Fibroblast of skin of abdomen (primary cell): ENCODE measurements around the gene C2CD2L. TPM values are rescaled to one million over a fixed set of nuclear protein-coding genes. Genes with fewer than 3 reads are reported as not detected.
"Not testable (repeated sequence)": the region's sequence is repeated elsewhere in the genome, so short reads cannot be mapped to it uniquely, and the experiment has no call there.

Experiments
- DNase-seq: peaks from one replicate; pipeline ENCODE4 v3.0.0-alpha.2; 2013
- polyA plus RNA-seq, 2 experiments: library from polyadenylated mRNA; unstranded; fragments of 120-200 nt; gene quantifications; one replicate each; pipeline ENCODE4 v1.2.1, GENCODE V29; 2013; ENCODE audit not compliant: insufficient read length in 2 of 2

C2CD2L gene
- polyA plus RNA-seq (2013, experiment 1 of 2; ENCODE audit: insufficient read length) = 6.5 TPM
- polyA plus RNA-seq (2013, experiment 2 of 2; ENCODE audit: insufficient read length) = 7.0 TPM

DNA sequence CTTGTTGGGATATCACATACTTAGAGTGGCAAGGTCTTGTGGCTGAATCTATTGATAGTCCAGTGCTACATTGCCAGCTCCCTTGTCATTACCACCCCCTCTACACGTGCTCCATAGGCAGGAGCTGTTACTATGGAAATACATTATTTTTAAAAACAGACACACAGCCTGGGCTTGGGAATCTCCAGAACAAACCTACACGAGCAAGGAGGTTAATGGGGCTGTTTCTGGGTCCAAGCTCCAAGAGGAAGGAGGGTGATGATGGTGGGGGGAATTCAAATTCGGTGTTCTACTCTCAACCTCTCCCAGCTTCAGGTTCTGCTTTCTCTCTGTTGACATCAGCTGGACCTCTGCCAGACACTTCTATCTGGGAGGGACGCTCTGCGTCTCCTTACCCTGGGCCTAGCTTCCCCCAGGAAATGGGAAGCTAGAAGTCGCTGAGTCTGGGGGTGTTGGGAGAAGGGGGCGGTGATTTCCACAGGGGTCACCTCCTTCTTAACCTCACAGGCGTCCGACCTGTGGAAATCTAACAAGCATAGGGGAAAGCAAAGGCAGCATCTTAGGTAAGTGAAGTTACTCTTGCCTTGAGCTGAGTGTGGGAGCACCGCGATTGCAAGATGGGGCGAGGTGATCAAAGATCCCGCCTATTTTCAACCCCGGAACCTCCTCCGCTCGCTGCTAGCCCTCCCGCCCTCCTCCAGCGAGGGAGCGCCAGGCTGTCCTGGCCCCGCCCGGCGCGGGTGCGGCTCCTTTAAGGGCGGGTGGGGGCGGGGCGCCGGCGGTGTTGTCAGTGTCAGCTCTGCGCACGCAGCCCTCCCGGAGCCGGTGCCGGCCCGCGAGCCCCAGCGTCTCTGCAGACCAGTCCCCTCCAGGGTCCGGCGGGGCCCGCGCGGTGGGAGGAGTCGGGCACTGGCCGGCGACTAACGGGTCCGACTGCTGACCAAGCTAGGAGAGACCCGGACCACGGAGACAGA is at the start of gene C2CD2L:
TSS of gene C2CD2L (plus strand) at position 781 of the 974 bp plus-strand sequence. CDS start 398 bp downstream, outside the sequence.
- peak; percentile 93 for DNase-seq

DNA sequence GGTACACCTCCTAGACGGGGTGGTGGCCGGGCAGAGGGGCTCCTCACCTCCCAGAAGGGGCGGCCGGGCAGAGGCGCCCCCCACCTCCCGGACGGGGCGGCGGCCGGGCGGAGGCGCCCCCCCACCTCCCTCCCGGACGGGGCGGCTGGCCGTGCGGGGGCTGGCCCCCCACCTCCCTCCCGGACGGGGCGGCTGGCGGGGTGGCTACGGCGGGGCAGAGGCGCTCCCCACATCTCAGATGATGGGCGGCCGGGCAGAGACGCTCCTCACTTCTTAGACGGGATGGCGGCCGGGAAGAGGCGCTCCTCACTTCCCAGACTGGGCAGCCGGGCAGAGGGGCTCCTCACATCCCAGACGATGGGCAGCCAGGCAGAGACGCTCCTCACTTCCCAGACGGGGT is 48.0 kb upstream of the C2CD2L start:
- not testable (repeated sequence) for DNase-seq

DNA sequence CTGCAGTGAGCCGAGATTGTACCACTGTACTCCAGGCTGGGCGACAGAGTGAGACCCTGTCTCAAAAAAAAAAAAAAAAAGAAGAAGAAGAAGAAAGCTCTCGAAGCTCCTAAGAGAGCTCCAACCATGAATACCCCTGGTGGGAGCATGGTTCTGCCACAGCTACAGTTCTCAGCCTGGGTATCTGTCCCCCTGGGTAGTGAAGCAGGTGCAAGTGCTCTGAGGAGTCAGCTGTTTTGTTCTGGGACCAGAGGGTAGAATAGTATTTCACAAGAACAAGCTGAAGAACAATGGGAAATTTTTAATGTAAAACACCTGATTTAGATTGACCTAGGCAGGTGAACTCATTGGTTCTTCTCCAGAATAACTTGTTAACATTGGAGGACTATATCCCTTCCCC is 45.9 kb upstream of the C2CD2L start:
- no peak for DNase-seq

DNA sequence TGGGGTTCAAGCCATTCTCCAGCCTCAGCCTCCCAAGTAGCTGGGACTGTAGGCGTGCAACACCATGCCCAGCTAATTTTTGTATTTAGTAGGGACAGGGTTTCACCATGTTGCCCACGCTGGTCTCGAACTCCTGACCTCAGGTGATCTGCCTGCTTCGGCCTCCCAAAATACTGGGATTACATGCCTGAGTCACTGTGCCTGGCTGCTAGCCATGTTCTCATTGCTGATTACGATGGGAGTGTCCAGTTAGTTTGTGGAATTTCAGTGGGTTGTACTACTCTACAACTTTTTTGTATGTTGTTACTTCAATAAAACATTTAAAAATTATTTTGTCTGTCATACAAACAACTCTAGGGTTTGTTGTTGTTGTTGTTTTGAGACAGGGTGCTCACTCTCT is 44.4 kb upstream of the C2CD2L start:
- peak; percentile 31 for DNase-seq

DNA sequence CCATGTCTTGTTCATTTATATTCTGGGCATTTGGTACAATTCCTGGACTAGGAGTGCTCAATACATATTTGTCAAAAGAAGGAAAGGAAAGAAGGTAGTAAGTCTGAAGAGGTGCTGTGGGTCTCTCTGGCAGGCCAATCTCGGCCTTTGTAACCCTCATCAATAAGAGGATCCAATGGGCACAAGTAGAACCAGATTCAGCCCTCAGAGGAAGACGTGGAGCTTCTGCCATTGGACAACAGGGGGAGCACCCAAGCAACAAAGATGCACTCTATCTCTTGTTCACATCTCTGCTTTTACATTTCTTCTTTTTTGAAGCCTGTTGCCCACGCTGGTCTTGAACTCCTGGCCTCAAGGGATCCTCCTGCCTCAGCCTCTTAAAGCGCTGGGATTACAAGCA is 41.8 kb upstream of the C2CD2L start:
- peak; percentile 24 for DNase-seq

DNA sequence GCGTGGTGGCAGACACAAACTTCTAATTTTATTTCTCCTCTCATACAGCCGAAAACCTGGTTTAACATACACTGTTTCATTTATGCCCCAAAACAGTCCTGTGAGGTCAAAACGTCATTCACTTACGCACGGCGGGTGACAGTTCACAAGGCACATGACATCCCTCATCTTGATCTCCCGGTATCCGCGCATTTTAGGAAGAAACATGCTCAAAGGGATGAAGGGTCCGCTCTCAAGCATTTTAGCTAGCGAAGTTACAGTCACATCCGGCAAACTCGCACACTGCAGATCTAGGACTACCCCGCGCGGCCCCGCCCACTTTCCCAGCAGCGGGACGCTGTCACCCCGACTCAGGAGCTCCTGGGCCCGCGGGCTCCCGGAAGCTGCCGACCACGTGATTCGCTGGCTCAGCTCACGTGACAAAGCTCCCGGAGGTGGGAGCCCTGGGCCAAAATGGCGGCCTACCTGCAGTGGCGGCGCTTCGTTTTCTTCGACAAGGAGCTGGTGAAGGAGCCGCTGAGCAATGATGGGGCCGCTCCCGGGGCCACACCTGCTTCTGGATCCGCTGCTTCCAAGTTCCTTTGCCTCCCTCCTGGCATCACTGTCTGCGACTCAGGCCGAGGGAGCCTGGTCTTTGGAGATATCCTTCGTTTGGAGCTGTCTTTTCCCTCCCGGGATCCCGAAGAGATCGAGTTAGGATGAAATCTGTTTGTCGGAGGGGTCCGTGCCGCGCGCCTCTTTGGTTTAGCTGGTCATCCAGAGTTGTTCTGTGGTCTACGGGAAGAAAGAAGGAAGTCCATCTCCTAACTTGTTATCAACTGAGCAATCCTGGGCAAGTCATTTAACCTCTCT is 39.5 kb upstream of the C2CD2L start, which contains the start of gene VPS11:
TSS of gene VPS11 (plus strand) at position 448 of the 852 bp plus-strand sequence. CDS start at position 454, 6 bp downstream.
- peak; percentile 96 for DNase-seq

DNA sequence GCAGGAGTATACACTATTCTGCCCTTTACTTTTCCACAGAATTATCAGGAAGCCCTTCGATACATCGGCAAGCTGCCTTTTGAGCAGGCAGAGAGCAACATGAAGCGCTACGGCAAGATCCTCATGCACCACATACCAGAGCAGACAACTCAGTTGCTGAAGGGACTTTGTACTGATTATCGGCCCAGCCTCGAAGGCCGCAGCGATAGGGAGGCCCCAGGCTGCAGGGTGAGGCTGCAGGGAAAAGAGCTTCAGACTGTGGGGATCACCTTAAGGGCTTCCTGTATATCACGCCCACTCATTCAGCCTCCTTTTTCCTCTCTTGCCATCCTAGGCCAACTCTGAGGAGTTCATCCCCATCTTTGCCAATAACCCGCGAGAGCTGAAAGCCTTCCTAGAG is 29.3 kb upstream of the C2CD2L start:
- no peak for DNase-seq

DNA sequence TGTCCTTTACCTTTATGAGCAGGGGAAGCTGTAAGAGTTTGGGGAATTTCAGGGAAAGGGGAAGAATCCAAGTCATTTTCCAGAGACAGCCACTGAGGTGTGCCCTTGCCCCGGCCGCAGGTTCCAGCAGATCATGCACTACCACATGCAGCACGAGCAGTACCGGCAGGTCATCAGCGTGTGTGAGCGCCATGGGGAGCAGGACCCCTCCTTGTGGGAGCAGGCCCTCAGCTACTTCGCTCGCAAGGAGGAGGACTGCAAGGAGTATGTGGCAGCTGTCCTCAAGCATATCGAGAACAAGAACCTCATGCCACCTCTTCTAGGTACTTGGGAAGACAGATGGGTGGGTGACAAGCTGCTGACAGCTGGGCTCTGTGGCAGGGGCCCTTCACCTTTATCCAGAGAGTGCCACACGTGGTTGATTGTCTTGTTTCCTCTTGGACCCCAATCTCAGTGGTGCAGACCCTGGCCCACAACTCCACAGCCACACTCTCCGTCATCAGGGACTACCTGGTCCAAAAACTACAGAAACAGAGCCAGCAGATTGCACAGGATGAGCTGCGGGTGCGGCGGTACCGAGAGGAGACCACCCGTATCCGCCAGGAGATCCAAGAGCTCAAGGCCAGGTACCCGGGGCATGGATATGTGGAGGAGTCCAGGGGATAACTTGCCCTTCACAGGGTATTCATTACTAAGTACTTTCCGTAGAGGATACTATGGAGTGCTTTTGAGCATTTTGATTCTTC is 28.3 kb upstream of the C2CD2L start:
- no peak for DNase-seq

DNA sequence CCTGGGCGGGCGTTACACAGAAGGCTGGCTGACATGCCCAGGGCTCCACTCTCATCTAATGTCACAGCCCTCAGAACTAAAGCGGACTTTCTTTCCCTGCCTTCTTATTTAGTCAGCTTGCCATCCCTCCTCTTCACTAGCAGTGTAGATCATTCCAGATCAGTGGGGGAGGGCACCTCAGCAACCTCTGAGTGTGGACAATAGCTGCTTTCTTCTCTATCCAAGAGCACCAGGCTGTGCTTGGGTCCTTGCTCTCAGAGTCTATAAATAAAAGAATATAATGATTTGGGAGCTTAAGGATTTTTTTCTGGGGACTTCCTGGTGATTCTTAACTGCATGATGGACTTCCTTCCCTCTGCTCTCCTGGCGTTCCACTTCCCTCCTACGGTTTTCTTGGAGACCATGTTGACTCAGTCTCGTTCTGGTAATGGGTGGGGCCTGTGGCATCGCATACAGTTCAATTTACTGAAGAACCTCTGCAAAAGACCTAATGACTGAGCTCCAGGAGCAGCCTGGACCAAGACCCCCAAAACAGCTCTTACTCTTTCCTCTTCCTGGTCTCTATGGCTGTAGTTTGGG is 25.4 kb upstream of the C2CD2L start:
- no peak for DNase-seq

DNA sequence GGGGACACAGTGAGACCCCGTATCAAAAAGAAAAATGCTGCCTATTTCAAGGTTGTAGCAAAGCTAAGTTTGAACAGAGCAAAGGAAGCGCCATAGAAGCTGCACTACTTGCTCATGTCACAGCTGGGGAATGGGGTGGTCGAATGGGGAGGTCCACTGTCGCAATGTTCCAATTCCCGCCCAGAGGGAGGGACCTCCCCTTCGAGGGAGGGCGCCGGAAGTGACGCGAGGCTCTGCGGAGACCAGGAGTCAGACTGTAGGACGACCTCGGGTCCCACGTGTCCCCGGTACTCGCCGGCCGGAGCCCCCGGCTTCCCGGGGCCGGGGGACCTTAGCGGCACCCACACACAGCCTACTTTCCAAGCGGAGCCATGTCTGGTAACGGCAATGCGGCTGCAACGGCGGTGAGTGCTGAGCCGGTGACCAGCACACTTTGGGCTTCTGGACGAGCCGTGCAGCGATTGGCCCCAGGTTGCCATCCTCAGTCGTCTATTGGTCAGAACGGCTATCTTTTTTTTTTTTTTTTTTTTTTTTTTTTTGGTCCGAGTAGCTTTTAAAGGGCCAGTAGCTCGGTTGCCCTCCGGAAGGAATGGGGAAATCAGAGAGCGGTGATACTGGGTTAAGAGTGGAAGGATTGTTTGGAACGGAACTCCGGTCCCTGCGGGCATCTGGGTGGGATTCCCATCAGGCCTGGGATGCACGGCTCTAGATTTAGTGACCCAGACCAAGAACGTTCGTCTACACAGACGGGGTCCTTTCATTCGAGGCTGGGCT is 22.3 kb upstream of the C2CD2L start, which contains the start of gene HMBS:
TSS of gene HMBS (plus strand) at position 219 of the 774 bp plus-strand sequence. CDS start at position 372, 153 bp downstream.
- peak; percentile 92 for DNase-seq

DNA sequence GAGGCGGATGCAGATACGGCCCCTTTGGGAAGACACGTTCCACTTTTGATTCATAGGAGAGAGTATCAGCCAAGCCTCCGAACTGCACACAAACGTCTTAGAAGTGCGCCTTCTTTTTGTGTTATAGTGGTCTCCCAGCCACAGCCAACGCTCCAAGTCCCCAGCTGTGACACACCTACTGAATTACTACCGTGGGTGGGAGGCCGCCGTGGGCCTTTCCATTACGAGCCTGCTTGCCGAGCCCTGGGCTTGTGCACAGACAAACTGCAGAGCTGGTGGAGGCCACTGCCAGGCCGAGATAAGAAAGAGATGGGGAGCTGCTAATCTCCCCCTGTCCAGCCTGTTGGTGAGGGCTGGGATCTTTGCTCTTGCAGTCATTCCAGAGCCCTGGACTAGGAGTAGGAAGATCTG is 21.7 kb upstream of the C2CD2L start:
- no peak for DNase-seq

DNA sequence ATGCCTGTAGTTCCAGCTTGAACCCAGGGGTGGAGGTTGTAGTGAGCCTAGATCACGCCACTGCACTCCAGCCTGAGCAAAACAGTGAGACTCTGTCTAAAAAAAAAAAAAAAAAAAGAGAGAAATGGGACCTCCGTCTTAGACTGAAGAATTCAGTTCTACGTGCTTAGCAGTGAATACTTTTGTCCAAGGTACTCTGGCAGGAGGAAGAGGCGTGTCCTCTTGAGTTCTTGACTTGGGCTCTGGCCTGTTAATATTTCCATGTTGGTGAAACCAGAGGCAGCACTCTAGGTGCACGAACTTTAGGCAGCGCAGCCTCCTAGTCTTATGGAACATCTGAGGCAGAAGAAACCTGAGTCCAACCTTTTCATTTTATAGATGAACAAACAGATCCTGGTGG is 20.0 kb upstream of the C2CD2L start:
- no peak for DNase-seq

DNA sequence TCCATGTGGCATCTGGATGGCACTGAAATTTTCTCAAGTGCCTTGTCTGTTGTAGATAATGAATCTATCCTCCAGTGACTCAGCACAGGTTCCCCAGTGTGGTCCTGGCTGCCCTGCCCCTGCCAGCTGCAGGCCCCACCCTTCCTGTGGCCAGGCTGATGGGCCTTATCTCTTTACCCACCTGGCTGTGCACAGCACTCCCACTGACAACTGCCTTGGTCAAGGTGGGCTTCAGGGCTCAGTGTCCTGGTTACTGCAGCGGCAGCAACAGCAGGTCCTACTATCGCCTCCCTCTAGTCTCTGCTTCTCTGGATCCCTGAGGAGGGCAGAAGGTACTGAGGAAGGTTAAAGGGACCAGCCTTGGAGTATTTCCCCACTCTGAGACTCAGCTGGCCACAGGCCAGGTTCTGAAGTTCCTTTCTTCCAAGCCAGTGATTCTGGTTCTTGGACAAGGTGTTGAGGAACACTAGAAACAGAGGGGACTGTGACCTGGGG is 19.4 kb upstream of the C2CD2L start:
- DNase-seq = no peak

DNA sequence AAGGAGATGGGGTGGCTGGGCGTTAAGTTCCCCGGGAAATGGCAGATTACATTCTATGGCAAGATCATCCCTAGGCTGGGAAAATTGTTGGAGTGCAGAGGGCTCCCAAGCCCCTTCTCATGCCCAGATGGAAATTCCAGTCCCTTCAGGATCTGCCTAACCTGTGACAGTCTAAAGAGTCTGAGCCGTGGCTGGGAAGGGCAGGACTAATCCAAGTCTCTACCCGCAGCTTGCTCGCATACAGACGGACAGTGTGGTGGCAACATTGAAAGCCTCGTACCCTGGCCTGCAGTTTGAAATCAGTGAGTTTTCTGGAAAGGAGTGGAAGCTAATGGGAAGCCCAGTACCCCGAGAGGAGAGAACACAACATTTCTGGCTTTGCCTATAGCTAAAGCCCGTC is 18.7 kb upstream of the C2CD2L start:
- DNase-seq = no peak

DNA sequence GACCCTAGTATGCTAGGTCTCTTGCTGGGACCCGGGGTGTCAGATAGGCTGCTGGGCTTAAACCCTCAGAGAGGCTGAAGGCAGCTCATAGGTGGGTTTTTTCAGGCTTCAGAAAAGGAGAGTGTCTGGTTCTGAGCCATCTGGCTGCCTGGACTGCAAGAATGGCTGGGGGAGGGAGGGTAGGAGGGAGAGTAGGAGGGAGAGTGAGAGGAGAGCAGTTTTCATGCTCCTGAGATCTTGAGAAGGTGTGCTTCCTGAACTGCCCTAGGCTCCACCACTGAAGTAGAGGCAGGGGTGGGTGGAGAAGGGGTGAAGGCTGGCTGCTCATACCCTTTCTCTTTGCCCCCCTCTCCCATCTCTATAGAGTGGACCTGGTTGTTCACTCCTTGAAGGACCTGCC is 17.8 kb upstream of the C2CD2L start:
- no peak for DNase-seq

DNA sequence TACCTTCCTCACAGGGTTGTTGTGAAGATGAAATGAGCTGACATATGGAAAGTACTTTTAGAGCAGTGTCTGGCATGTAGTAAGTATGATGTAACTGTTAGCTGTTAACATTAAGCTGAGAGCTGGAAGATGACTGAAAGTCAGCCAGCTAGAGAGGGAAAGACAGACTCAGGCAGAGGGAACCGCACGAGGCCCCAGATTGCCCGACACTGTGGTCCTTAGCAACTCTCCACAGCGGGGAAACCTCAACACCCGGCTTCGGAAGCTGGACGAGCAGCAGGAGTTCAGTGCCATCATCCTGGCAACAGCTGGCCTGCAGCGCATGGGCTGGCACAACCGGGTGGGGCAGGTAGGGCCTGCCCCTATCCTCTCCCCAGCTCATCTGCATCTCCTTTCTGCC is 16.0 kb upstream of the C2CD2L start:
- DNase-seq = peak; percentile 36

DNA sequence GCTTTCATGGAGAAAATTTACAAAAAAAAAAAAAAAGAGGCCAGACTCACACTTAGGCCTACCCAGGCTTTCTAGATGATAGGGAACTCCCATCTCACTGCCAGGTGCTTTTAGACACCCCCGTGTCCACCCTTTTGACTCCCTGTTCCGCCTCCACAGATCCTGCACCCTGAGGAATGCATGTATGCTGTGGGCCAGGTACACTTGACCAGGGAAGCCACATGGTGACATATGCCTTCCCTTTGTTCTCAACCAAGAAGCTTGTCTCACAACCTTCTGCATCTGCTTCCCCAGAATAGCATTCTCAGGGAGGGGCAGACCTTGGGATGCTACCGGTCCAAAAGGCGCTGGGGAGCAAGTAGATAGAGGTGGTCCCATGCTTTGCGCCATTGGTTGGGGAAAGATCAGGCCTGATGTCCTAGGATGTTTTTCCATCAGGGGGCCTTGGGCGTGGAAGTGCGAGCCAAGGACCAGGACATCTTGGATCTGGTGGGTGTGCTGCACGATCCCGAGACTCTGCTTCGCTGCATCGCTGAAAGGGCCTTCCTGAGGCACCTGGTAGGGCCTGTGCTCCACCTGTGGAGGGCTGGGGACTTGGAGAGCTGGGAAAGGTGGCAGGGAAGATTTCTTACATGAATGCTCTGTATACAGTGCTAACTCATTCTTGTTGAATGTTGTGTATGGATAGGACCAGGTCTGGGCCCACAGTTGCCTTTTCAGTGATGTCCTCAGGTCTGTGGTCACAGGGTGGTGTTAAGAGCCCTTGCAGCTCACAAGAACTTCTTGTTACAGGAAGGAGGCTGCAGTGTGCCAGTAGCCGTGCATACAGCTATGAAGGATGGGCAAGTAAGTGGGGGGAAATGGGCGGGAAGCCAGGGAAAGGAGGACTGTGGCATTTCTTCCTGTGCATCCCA is 14.9 kb upstream of the C2CD2L start:
- no peak for DNase-seq

DNA sequence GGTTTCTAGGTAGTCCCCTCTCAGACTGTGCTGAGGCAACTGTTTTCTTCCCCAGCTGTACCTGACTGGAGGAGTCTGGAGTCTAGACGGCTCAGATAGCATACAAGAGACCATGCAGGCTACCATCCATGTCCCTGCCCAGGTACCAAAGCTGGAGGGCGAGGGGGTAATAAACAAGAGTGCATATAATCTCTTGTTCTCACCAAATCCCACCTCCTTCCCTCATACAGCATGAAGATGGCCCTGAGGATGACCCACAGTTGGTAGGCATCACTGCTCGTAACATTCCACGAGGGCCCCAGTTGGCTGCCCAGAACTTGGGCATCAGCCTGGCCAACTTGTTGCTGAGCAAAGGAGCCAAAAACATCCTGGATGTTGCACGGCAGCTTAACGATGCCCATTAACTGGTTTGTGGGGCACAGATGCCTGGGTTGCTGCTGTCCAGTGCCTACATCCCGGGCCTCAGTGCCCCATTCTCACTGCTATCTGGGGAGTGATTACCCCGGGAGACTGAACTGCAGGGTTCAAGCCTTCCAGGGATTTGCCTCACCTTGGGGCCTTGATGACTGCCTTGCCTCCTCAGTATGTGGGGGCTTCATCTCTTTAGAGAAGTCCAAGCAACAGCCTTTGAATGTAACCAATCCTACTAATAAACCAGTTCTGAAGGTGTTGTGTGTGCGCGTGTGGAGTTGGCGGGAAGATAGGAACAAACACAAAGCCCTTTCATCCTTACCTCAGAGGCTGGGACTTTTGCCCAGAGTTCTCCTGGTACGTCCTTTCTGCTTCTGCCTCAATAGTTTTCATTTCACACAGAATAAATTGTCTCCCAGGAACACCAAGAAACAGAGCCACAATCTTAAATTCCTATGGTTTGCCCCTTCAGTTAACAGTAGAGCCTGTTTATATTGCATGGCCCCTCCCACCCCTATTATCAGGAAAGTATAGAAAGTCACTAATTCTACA is 14.0 kb upstream of the C2CD2L start:
- no peak for DNase-seq
